ENCODE measurements around the gene ROR1.

GRCh38 chr1:64004451-64005025 lies 230.7 kb downstream of the ROR1 start:
- no peak for TF ChIP-seq CHD2 (IDR thresholded peaks at IDR 0.05; ENCODE audit: low read length, partially characterized antibody)
- no peak for TF ChIP-seq RFX5 (IDR thresholded peaks at IDR 0.05; ENCODE audit: low read length)
- TF ChIP-seq MXI1 (IDR thresholded peaks at IDR 0.05; ENCODE audit: low read depth, low read length), result no peak
- no peak for TF ChIP-seq RAD21 (IDR thresholded peaks at IDR 0.05; ENCODE audit: low read length)
- no peak for TF ChIP-seq CTCF (IDR thresholded peaks at IDR 0.05)
- TF ChIP-seq NRF1 (IDR thresholded peaks at IDR 0.05; ENCODE audit: low read depth, low read length), result no peak
